GM21447 (cell line): Measurements from ENCODE around the gene A4GNT.

ENCODE experiments used
- ATAC-seq: cut with Tn5 transposase; IDR thresholded peaks from one replicate; pipeline ENCODE4 v1.9.1; 2021; ENCODE audit not compliant: unreplicated experiment

The A4GNT gene

DNA sequence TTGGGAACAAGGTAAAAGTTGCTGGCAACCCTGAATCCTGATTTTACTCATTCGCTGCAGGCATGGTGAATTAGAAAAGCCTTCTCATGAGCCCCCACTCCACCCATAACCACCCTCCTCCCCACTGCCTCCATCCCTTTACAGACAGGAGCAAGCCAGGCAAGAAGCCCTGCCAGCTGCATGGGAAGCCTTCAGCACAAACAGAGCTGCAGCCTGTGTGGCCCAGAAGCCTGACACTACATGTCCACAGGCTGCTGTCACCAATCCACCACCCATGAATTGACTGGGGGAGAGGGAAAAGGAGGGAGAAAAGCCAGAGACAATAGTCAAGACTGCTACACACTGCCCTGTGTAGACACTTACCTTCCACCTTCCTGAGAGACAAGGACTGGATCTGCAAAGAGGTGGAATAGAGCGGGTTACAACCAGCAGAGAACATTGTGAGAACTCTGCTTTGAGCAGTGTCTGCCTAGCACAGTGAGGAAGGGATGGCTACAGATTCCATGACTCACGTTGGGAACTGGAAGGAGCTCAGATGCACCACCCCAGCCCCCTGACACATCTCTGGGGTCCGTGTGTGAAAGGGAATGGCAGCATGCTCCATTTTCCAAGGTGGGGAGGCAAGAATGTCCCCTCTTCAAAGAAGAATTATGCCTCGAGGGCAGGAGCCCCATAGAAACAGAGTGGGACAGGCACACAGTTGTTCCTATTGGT lies 50.7 kb downstream of the A4GNT start:
- ATAC-seq = no peak

DNA sequence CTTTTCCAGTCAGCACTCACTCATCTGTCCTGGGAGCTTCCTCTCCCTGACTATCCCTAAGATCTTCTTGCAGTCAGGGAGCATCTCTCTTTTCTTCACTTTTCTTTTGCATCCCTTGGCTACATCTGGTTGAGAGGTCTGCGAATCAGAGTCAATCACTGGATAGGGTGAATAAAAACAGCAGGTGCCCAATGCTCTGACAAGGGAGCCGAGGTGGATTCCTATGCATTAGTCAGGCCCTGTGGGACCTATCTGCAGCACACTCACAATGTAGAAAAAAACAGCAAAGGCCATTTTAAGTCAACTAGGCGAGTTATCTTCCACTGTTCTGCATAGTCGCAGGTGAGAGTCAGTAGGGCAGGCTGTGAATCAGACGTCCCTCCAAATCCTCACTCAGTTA lies 52.3 kb downstream of the A4GNT start:
- ATAC-seq = no peak

GRCh38 chr3:138078901-138079344 lies 53.3 kb downstream of the A4GNT start:
- ATAC-seq = no peak

- no peak for ATAC-seq
Measured at GRCh38 chr3:138078096-138078495, 54.1 kb downstream of the A4GNT start.
